Measurements from ENCODE around the gene REN. TPM values are rescaled to one million over a fixed set of nuclear protein-coding genes. Genes with fewer than 3 reads are reported as not detected.

REN gene
- total and polyA plus RNA-seq, 2 experiments from 2014 or later: not detected

DNA sequence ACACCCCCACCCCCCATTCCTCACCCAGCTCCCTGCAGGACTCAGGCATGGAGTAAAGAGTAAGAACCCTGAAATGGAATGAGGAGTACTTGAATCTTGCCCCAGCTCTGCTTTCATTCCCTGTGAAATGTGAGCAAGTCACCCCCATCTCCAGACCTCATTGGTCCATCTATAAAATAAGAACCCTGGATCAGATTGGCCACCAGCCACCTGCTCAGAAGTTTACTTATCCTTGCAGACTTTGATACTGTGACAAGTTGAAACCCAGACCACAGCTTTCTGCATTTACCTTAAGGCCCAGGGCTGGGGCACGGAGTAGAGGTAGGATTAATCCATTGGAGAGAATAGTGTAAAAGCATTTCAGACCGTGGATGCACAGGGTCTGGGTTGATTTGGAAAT lies 27.9 kb upstream of the REN start:
- no peak overlapping the region for H2AFZ ChIP-seq
- no peaks in the 10 kb centered on the region for H3F3A ChIP-seq (replicated peaks; ENCODE audit: low read depth)
- no peak overlapping the region for H3K27ac ChIP-seq (ENCODE audit: low read depth)
- H3K9me2 ChIP-seq (ENCODE audit: insufficient read depth): no peaks in the 10 kb centered on the region
- peaks cover 20% of the 10 kb centered on the region; the same call in 1 of the 2 replicates for H3K27me3 ChIP-seq (ENCODE audit: insufficient read depth)
- TF ChIP-seq, protein P1, sequence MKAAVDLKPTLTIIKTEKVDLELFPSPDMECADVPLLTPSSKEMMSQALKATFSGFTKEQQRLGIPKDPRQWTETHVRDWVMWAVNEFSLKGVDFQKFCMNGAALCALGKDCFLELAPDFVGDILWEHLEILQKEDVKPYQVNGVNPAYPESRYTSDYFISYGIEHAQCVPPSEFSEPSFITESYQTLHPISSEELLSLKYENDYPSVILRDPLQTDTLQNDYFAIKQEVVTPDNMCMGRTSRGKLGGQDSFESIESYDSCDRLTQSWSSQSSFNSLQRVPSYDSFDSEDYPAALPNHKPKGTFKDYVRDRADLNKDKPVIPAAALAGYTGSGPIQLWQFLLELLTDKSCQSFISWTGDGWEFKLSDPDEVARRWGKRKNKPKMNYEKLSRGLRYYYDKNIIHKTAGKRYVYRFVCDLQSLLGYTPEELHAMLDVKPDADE (IDR thresholded peaks at IDR 0.05): no peak
- TF ChIP-seq CREB1 (CRISPR knock-in tag; IDR thresholded peaks at IDR 0.05; ENCODE audit: low read depth) (no peak), ZNF114 (CRISPR knock-in tag; IDR thresholded peaks at IDR 0.05) (no peak), JUNB (IDR thresholded peaks at IDR 0.05; ENCODE audit: unreplicated experiment) (no peak), EZH2 (IDR thresholded peaks at IDR 0.05; ENCODE audit: low read depth, unreplicated experiment) (no peak), NANOG (IDR thresholded peaks at IDR 0.05; ENCODE audit: borderline replicate concordance) (no peak), STAT1 (IDR thresholded peaks at IDR 0.05; ENCODE audit: unreplicated experiment) (no peak), EZH2phosphoT487 (IDR thresholded peaks at IDR 0.05; ENCODE audit: unreplicated experiment) (no peak), ZNF331 (CRISPR knock-in tag; IDR thresholded peaks at IDR 0.05; ENCODE audit: low read depth) (no peak), POLR2AphosphoS5 (IDR thresholded peaks at IDR 0.05; ENCODE audit: low read depth) (no peak)
- TF ChIP-seq, protein P2, sequence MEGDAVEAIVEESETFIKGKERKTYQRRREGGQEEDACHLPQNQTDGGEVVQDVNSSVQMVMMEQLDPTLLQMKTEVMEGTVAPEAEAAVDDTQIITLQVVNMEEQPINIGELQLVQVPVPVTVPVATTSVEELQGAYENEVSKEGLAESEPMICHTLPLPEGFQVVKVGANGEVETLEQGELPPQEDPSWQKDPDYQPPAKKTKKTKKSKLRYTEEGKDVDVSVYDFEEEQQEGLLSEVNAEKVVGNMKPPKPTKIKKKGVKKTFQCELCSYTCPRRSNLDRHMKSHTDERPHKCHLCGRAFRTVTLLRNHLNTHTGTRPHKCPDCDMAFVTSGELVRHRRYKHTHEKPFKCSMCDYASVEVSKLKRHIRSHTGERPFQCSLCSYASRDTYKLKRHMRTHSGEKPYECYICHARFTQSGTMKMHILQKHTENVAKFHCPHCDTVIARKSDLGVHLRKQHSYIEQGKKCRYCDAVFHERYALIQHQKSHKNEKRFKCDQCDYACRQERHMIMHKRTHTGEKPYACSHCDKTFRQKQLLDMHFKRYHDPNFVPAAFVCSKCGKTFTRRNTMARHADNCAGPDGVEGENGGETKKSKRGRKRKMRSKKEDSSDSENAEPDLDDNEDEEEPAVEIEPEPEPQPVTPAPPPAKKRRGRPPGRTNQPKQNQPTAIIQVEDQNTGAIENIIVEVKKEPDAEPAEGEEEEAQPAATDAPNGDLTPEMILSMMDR (conservative IDR thresholded peaks at IDR 0.05; ENCODE audit: low read depth in 2 of 2): no peak
- TF ChIP-seq, protein P3, sequence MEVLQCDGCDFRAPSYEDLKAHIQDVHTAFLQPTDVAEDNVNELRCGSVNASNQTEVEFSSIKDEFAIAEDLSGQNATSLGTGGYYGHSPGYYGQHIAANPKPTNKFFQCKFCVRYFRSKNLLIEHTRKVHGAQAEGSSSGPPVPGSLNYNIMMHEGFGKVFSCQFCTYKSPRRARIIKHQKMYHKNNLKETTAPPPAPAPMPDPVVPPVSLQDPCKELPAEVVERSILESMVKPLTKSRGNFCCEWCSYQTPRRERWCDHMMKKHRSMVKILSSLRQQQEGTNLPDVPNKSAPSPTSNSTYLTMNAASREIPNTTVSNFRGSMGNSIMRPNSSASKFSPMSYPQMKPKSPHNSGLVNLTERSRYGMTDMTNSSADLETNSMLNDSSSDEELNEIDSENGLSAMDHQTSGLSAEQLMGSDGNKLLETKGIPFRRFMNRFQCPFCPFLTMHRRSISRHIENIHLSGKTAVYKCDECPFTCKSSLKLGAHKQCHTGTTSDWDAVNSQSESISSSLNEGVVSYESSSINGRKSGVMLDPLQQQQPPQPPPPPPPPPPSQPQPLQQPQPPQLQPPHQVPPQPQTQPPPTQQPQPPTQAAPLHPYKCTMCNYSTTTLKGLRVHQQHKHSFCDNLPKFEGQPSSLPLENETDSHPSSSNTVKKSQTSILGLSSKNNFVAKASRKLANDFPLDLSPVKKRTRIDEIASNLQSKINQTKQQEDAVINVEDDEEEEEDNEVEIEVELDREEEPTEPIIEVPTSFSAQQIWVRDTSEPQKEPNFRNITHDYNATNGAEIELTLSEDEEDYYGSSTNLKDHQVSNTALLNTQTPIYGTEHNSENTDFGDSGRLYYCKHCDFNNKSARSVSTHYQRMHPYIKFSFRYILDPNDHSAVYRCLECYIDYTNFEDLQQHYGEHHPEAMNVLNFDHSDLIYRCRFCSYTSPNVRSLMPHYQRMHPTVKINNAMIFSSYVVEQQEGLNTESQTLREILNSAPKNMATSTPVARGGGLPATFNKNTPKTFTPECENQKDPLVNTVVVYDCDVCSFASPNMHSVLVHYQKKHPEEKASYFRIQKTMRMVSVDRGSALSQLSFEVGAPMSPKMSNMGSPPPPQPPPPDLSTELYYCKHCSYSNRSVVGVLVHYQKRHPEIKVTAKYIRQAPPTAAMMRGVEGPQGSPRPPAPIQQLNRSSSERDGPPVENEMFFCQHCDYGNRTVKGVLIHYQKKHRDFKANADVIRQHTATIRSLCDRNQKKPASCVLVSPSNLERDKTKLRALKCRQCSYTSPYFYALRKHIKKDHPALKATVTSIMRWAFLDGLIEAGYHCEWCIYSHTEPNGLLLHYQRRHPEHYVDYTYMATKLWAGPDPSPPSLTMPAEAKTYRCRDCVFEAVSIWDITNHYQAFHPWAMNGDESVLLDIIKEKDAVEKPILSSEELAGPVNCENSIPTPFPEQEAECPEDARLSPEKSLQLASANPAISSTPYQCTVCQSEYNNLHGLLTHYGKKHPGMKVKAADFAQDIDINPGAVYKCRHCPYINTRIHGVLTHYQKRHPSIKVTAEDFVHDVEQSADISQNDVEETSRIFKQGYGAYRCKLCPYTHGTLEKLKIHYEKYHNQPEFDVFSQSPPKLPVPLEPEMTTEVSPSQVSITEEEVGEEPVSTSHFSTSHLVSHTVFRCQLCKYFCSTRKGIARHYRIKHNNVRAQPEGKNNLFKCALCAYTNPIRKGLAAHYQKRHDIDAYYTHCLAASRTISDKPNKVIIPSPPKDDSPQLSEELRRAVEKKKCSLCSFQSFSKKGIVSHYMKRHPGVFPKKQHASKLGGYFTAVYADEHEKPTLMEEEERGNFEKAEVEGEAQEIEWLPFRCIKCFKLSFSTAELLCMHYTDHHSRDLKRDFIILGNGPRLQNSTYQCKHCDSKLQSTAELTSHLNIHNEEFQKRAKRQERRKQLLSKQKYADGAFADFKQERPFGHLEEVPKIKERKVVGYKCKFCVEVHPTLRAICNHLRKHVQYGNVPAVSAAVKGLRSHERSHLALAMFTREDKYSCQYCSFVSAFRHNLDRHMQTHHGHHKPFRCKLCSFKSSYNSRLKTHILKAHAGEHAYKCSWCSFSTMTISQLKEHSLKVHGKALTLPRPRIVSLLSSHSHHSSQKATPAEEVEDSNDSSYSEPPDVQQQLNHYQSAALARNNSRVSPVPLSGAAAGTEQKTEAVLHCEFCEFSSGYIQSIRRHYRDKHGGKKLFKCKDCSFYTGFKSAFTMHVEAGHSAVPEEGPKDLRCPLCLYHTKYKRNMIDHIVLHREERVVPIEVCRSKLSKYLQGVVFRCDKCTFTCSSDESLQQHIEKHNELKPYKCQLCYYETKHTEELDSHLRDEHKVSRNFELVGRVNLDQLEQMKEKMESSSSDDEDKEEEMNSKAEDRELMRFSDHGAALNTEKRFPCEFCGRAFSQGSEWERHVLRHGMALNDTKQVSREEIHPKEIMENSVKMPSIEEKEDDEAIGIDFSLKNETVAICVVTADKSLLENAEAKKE (CRISPR knock-in tag; IDR thresholded peaks at IDR 0.05): no peak
- TF ChIP-seq, protein P4, sequence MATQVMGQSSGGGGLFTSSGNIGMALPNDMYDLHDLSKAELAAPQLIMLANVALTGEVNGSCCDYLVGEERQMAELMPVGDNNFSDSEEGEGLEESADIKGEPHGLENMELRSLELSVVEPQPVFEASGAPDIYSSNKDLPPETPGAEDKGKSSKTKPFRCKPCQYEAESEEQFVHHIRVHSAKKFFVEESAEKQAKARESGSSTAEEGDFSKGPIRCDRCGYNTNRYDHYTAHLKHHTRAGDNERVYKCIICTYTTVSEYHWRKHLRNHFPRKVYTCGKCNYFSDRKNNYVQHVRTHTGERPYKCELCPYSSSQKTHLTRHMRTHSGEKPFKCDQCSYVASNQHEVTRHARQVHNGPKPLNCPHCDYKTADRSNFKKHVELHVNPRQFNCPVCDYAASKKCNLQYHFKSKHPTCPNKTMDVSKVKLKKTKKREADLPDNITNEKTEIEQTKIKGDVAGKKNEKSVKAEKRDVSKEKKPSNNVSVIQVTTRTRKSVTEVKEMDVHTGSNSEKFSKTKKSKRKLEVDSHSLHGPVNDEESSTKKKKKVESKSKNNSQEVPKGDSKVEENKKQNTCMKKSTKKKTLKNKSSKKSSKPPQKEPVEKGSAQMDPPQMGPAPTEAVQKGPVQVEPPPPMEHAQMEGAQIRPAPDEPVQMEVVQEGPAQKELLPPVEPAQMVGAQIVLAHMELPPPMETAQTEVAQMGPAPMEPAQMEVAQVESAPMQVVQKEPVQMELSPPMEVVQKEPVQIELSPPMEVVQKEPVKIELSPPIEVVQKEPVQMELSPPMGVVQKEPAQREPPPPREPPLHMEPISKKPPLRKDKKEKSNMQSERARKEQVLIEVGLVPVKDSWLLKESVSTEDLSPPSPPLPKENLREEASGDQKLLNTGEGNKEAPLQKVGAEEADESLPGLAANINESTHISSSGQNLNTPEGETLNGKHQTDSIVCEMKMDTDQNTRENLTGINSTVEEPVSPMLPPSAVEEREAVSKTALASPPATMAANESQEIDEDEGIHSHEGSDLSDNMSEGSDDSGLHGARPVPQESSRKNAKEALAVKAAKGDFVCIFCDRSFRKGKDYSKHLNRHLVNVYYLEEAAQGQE (IDR thresholded peaks at IDR 0.05; ENCODE audit: unreplicated experiment): no peak
- Mint-ChIP-seq H3K36me3 (ENCODE audit: low read depth) (no peaks in the 10 kb centered on the region), H3K27me3 (ENCODE audit: insufficient read depth, low read depth, poor library complexity) (peaks cover 6% of the 10 kb centered on the region), H3K27ac (no peak overlapping the region), H3K9me3 (no peaks in the 10 kb centered on the region; the same call in 2 of the 3 replicates), H3K4me3 (no peak overlapping the region), H3K4me1 (peaks cover 19% of the 10 kb centered on the region)
- H3K4me3 ChIP-seq: no peak overlapping the region
- no peak for ATAC-seq
- no peak overlapping the region for H3K4me2 ChIP-seq
- no peaks in the 10 kb centered on the region for H3K79me2 ChIP-seq (replicated peaks; ENCODE audit: insufficient read depth)
- DNase-seq (ENCODE audit: low spot score): no peak
- H3K4me1 ChIP-seq (ENCODE audit: insufficient read depth): peaks cover 7% of the 10 kb centered on the region
- no peaks in the 10 kb centered on the region for H3K36me3 ChIP-seq (ENCODE audit: insufficient read depth)
- H4K20me1 ChIP-seq (replicated peaks; ENCODE audit: insufficient read depth): no peaks in the 10 kb centered on the region

All from GM23338 (cell line).